22Rv1 (cell line): ENCODE results near the gene TMEM233.

Experiments used
- CTCF ChIP-seq: fragments of 450-650 bp; IDR thresholded peaks from 2 replicates; pipeline ENCODE4 v1.5.1; 2017; ENCODE audit warnings: mild to moderate bottlenecking
- ZFX ChIP-seq: fragments of 450-650 bp; IDR thresholded peaks from 2 replicates; pipeline ENCODE4 v1.6.1; 2017; ENCODE audit warnings: antibody characterized with exemption, borderline replicate concordance

- no peak for TF ChIP-seq CTCF
- no peak for TF ChIP-seq ZFX
These were observed 66.5 kb downstream of the TMEM233 start for GRCh38 chr12:119660076-119660475.
